CD4-positive, alpha-beta T cell treated with Interleukin-17A for 4 hours (primary cell): ENCODE measurements around the gene ARHGAP44.

Experiments used
- DNase-seq: peaks from one replicate; pipeline ENCODE4 v3.0.0-alpha.2; 2020; ENCODE audit warnings: mixed read lengths

Gene ARHGAP44

DNA sequence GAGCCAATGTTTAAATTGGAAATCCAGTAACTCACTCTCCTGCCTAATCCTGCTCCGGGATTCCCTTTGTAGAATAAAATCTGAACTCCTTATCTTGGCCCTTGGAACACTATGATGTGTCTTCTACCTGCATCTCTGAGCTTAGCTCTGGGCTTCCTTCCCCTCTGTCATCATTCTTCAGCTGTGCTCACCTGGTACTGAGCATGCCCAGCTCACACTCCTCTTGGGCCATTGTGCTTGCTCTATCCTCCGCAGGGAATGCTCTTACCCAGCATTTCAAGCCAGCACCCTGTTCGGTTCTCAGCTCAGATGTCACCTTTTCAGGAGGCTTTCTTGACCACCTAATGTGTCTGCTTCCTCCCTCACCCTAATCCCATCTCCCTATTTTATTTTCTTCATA, 112.7 kb downstream of the ARHGAP44 start:
- DNase-seq = no peak

- DNase-seq = no peak
Observed at GRCh38 chr17:12907477-12907876, 118.2 kb downstream of the ARHGAP44 start.

GRCh38 chr17:12909046-12909445, 119.7 kb downstream of the ARHGAP44 start:
- no peak for DNase-seq

DNA sequence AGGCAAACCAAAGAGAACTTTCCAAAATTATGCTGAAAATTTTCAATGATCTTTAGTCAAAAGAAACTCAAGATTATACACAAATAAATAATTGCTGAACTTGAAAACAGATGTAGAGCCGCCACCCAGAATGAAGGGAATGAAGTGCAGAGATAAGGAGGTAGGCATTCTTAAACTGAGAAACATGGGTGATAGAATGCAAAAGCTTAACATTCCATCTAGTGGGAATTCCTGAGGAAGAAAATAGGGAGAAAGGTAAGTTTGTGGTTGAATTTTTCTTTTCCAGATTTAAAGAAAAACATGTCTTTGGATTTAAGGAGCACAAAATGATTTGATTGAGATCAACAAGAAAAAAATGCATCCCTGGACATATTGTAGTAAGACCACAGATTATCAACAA, 120.2 kb downstream of the ARHGAP44 start:
- no peak for DNase-seq

DNA sequence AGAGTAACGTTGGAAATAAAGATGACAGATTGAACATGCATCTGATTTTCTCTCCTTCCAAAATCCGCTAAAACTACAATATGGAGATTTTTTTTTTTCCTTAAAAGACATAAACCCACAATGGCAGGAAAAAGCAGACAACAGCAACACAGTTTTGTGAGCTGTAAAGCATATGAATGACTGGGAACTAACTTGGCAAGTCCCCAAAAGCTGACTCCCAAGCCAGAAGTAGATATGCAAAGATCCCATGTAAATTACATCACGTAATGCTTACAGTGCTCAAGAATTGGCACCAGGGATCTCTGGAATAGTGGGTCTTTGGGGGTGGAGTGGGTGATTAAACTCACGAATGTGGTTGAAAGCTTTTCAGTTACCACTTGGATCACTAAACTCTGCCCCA, 121.9 kb downstream of the ARHGAP44 start:
- DNase-seq = no peak

GRCh38 chr17:12917399-12917798, 128.1 kb downstream of the ARHGAP44 start:
- DNase-seq = no peak

GRCh38 chr17:12918142-12918541, 128.8 kb downstream of the ARHGAP44 start:
- no peak for DNase-seq

DNA sequence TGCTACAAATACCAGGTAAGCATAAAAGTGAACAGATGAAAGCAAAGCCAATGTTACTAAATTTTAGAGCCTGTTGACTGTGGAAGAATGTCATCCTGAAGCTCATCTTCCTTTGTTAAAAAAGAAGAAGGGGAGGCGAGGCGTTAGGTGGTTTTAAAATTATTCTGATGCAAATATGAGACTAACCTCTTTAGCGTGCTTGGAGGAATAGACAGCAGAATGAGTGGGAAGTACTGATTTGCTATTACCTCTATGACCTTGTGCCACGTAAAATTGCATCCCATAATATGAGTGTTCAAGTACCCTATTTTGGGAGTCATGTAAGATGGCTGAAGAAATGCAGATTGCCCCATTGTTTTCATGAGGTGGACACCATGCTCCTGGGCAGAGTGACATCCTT, 132.8 kb downstream of the ARHGAP44 start:
- DNase-seq = no peak

DNA sequence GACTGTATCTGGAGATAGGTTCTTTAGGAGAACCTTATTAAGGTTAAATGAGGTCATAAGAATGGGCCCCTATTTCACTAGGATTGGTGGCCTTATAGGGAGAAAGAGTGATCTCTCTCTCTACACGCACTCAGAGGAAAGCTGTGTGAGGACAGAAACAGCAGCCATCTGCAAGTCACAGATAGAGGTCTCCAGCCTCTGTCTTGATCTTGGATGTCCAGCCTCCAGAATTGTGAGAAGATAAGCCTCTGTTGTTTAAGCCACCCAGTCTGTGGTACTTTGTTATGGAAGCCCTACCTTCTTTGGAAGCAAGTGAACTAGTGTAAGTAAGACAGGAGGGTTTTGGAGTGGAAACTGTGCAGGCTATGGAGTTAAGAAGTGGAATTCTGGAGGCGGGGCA, 135.3 kb downstream of the ARHGAP44 start:
- no peak for DNase-seq

- no peak for DNase-seq
Observed at GRCh38 chr17:12927001-12927400, 137.7 kb downstream of the ARHGAP44 start.

DNA sequence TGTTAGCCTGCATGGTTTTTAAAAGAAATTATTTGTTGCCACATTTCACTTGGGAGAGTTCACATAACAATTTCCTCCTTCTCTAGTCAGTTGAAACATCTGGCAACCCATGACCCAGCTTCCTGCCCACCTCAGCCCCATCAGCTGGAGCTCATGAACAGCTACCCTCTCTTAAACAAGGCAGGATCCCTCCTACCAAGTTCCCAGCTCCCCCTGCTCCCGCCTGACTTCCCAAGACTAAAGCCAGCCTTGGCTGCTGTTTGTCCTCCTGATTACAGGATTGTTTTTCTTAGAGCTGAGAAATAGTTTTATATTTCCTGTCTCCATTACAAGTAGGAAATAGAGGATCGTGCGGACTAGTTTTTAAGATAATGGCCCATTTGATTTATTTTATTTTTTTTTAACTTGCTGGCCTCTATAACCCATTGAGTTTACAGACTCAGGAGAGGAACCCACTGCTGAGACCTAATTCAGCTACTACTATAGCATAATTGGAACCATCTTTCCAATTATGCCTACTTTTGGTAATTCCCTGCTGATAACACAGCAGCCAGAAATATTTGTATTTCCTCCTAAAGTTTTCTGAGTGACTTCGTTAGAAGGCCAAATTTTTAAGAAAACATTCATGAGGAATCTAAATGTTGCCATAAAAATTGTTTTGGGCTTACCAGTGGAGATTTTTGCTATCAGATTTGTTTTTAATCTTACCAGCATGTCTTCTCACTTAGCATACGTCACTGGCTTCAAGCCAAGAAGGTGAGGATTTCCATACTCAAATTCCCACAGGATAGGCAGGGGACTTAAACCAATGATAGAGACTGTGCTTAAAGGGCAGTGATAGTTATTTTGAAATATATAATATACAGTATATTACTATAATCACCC, 138.5 kb downstream of the ARHGAP44 start:
- no peak for DNase-seq

DNA sequence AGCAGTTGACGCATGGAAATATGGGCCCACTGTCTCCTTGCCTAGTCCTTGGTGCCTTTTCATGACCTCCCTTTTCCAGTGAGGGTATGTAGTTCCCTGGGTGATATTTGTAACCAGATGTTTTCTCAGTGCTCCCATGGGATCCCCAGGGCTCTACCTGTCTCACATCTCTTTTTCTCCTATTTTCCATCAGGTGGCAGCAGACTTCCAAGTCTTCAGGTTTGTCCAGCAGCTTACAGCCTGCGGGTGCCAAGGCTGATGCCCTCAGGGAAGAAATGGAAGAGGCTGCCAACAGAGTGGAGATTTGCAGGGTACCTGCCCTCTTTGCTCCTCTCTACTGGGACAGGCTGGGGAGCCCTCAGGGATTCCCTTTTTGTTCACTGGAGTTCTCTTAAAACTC, 139.4 kb downstream of the ARHGAP44 start:
- no peak for DNase-seq

DNA sequence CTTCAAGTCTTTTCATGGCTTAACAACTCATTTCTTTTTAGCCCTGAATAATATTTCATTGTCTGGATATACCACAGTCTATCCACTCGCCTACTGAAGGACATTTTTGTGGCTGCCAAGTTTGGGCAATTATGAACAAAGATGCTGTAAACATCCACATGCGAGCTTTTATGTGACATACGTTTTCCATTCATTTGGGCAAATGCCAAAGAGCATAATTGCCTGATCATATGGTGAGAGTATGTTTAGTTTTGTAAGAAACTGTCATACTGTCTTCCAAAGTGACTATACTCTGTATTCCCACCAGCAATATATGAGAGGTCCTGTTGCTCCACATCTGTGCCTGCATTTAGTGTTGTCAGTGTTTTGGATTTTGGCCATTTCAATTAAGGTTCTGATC, 147.2 kb downstream of the ARHGAP44 start:
- no peak for DNase-seq

GRCh38 chr17:12940699-12941098, 151.4 kb downstream of the ARHGAP44 start:
- no peak for DNase-seq

GRCh38 chr17:12947047-12947446, 157.7 kb downstream of the ARHGAP44 start:
- no peak for DNase-seq

GRCh38 chr17:12952012-12952411, 162.7 kb downstream of the ARHGAP44 start:
- DNase-seq = no peak

DNA sequence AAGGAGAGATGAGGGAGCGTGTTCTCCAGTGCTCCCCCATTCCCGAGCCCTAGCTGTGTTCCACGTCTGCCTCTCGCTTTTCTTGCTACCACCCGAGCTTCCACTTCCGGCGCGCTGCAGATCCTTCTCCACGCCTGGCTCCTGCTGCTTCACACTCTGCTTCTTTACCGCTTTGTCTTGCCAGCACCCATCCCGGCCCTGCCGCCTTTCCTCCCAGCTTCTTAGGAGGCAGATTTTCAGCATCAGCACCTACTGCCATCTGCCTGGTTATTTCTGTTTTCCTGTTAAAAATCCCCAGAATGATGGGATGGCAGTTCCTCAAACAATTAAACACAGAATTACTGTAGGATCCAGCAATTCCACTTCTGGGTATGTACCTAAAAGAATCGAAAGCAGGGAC, 163.9 kb downstream of the ARHGAP44 start:
- no peak for DNase-seq

- no peak for DNase-seq
Observed at GRCh38 chr17:12955521-12955920, 166.2 kb downstream of the ARHGAP44 start.

- DNase-seq = no peak
Observed at GRCh38 chr17:12958786-12959185, 169.5 kb downstream of the ARHGAP44 start.

DNA sequence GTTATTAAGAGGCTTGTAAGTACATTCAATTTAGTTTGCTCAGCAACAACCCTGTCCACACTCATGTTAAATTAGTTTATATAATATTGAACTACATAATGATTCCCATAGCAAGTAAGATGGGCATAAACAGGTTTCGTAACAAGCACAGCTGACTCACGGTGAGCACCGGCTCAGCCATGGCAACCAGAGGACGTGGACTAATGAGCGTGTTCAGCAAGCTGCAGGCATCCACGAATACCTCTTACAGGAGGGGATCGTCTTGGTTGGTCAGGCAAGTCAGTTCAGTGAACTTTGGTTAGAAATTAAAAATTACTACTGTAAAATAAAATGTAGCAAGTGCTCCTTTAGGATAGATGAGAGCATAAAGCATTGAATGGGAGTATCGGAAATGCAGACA, 170.1 kb downstream of the ARHGAP44 start:
- no peak for DNase-seq

DNA sequence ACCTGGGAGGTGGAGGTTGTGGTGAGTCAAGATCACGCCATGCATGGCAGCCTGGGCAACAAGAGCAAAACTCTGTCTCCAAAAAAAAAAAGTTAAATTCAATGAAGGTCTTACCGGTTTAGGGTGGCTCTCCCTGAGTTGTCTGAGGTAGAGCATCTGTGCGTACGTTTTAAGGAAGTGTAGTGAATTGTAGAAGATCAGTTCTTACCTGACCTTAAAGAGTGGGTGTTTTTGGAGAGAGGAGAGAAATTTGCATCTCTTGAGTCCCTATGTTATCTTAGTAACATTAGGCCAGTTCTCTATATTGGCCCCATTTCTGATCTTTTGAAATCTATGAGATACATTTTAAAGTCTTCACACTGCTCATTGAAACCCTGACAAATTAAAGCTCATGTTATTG, 172.4 kb downstream of the ARHGAP44 start:
- DNase-seq = no peak

- no peak for DNase-seq
Observed at GRCh38 chr17:12963505-12963904, 174.2 kb downstream of the ARHGAP44 start.

DNA sequence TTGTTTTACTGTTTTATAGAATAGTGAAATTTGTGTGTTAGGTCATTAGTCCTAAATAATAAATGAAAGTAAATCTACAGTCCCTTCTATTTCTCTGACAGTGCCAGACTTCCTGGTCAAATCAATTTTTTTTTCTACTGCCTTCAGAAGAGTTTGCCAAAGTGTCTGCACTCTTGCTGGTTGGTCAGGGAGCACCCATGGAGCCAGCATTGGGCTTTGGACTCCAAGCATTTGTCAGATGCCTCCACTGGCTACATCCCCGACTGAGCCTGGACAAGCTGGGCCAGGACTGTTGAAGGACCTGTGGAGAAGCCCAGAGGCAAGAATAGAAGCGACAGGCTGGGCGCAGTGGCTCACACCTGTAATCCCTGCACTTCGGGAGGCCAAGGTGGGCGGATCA, 174.9 kb downstream of the ARHGAP44 start:
- no peak for DNase-seq

GRCh38 chr17:12964840-12965239, 175.5 kb downstream of the ARHGAP44 start:
- no peak for DNase-seq

DNA sequence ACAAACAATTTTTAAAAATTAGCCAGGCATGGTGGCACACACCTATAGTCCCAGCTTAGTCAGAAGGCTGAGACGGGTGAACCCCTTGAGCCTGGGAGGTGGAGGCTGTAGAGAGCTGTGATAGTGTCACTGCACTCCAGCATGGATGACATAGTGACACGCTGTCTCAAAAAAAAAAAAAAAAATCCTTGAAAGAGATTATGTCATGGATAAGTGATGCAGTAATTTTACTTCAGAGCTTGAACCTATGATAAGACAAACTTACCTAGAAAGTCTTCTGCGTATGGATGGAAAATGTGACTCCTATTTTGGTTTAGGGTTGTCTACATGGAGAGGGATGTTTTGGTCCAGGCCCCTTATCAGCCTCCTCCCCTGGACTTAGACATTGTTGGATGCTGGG, 176.7 kb downstream of the ARHGAP44 start:
- DNase-seq = no peak
